Measurements from ENCODE around the gene UBE2G2. TPM values are rescaled to one million over a fixed set of nuclear protein-coding genes. Genes with fewer than 3 reads are reported as not detected.

UBE2G2 gene
- total RNA-seq, 4 donors from 2014 or later: 38.4 to 75.1 (median 67.4) TPM

- H3K27ac ChIP-seq: no peak overlapping the region
- H3K4me1 ChIP-seq: no peaks in the 10 kb centered on the region
- H3K9me3 ChIP-seq: no peaks in the 10 kb centered on the region
- no peak overlapping the region for H3K4me3 ChIP-seq
- H3K27me3 ChIP-seq: no peaks in the 10 kb centered on the region
- TF ChIP-seq CTCF (IDR thresholded peaks at IDR 0.05) (no peak), POLR2A (IDR thresholded peaks at IDR 0.05) (no peak)
- intact Hi-C loops (cut with DNase I; ENCODE audit: low total_unique reads): no loop called here
- no peak for DNase-seq
- no peaks in the 10 kb centered on the region for H3K36me3 ChIP-seq
Measured at GRCh38 chr21:44723177-44724131, 78.2 kb downstream of the UBE2G2 start.

GRCh38 chr21:44722731-44723130 lies 78.9 kb downstream of the UBE2G2 start:
- Histone ChIP-seq H3K4me3 (no peak overlapping the region), H3K27me3 (no peaks in the 10 kb centered on the region), H3K27ac (no peak overlapping the region), H3K9me3 (no peaks in the 10 kb centered on the region), H3K36me3 (no peaks in the 10 kb centered on the region), H3K4me1 (no peaks in the 10 kb centered on the region)
- intact Hi-C loops (cut with DNase I; ENCODE audit: low total_unique reads): no loop called here
- TF ChIP-seq CTCF (IDR thresholded peaks at IDR 0.05): no peak
- no peak for TF ChIP-seq POLR2A (IDR thresholded peaks at IDR 0.05)
- no peak for DNase-seq

- Histone ChIP-seq H3K4me1 (no peaks in the 10 kb centered on the region), H3K27ac (no peak overlapping the region), H3K4me3 (no peak overlapping the region), H3K27me3 (no peaks in the 10 kb centered on the region), H3K36me3 (no peaks in the 10 kb centered on the region), H3K9me3 (no peaks in the 10 kb centered on the region)
- intact Hi-C loops (cut with DNase I; ENCODE audit: low total_unique reads): no loop called here
- TF ChIP-seq CTCF (IDR thresholded peaks at IDR 0.05) (no peak), POLR2A (IDR thresholded peaks at IDR 0.05) (no peak)
- no peak for DNase-seq
Measured at GRCh38 chr21:44720170-44720569, 81.5 kb downstream of the UBE2G2 start.

Other genes starting within 250 kb of the UBE2G2 start
- not detected for gene KRTAP10-3, start 243.0 kb downstream of the UBE2G2 start, total RNA-seq
- gene KRTAP10-4, start 228.1 kb downstream of the UBE2G2 start, total RNA-seq: not detected
- not detected for gene KRTAP10-5, start 221.2 kb downstream of the UBE2G2 start, total RNA-seq
- gene KRTAP10-6, start 209.3 kb downstream of the UBE2G2 start, total RNA-seq: not detected
- gene KRTAP10-7, start 201.2 kb downstream of the UBE2G2 start, total RNA-seq: not detected
- not detected for gene KRTAP10-8, start 189.7 kb downstream of the UBE2G2 start, total RNA-seq
- gene KRTAP10-9, start 174.7 kb downstream of the UBE2G2 start, total RNA-seq: not detected
- not detected for gene KRTAP10-10, start 164.5 kb downstream of the UBE2G2 start, total RNA-seq
- not detected for gene KRTAP10-11, start 155.4 kb downstream of the UBE2G2 start, total RNA-seq
- gene KRTAP12-4, start 147.2 kb downstream of the UBE2G2 start, total RNA-seq: not detected
- gene KRTAP12-3, start 143.9 kb downstream of the UBE2G2 start, total RNA-seq: not detected
- not detected for gene KRTAP12-2, start 134.9 kb downstream of the UBE2G2 start, total RNA-seq
- gene KRTAP12-1, start 119.7 kb downstream of the UBE2G2 start, total RNA-seq: 1 to 10 TPM in 1 of 4 donors, not detected in 3; 1.5 TPM
- gene KRTAP10-12, start 104.6 kb downstream of the UBE2G2 start, total RNA-seq: not detected
- gene TSPEAR, start 90.2 kb downstream of the UBE2G2 start, total RNA-seq: under 1 TPM in 3 of 4 donors, not detected in 1; 0.18 to 0.69 (median 0.51) TPM
- gene SUMO3, start 16.2 kb upstream of the UBE2G2 start, total RNA-seq: 10 to 100 TPM; 62.6 to 88.4 (median 67.4) TPM
- 100 to 1,000 TPM; 108 to 202 (median 146) TPM for gene PTTG1IP, start 71.9 kb upstream of the UBE2G2 start, total RNA-seq
- gene ITGB2, start 119.1 kb upstream of the UBE2G2 start, total RNA-seq: 10 to 100 TPM; 20.2 to 46.8 (median 21.0) TPM
- 10 to 100 TPM in 2 of 4 donors, 1 to 10 TPM in 1, not detected in 1; 8.6 to 24.3 (median 10.5) TPM for gene SLX9, start 138.2 kb upstream of the UBE2G2 start, total RNA-seq